GM18526 (cell line): ENCODE results near the gene LRP1-AS.

Experiments used
- POLR2A ChIP-seq: IDR thresholded peaks from 3 replicates; pipeline ENCODE4 v1.6.1; 2011; ENCODE audit not compliant: insufficient read length; ENCODE audit errors: extremely low read depth

LRP1-AS gene

GRCh38 chr12:57170927-57171326 lies 23.5 kb upstream of the LRP1-AS start:
- TF ChIP-seq POLR2A: no peak

GRCh38 chr12:57170408-57170807 lies 23.0 kb upstream of the LRP1-AS start:
- TF ChIP-seq POLR2A: no peak

GRCh38 chr12:57169969-57170368 lies 22.6 kb upstream of the LRP1-AS start:
- TF ChIP-seq POLR2A: no peak

- TF ChIP-seq POLR2A: no peak
Observed at GRCh38 chr12:57169046-57169795, 21.8 kb upstream of the LRP1-AS start.

- no peak for TF ChIP-seq POLR2A
Observed at GRCh38 chr12:57168058-57168457, 20.6 kb upstream of the LRP1-AS start.

- TF ChIP-seq POLR2A: no peak
Observed at GRCh38 chr12:57166971-57167371, 19.6 kb upstream of the LRP1-AS start.

- no peak for TF ChIP-seq POLR2A
Observed at GRCh38 chr12:57165741-57166140, 18.3 kb upstream of the LRP1-AS start.

GRCh38 chr12:57164966-57165625 lies 17.7 kb upstream of the LRP1-AS start:
- TF ChIP-seq POLR2A: no peak

GRCh38 chr12:57164454-57164853 lies 17.0 kb upstream of the LRP1-AS start:
- no peak for TF ChIP-seq POLR2A

- no peak for TF ChIP-seq POLR2A
Observed at GRCh38 chr12:57162553-57163125, 15.2 kb upstream of the LRP1-AS start.

- no peak for TF ChIP-seq POLR2A
Observed at GRCh38 chr12:57161491-57161890, 14.1 kb upstream of the LRP1-AS start.

- no peak for TF ChIP-seq POLR2A
Observed at GRCh38 chr12:57160741-57161140, 13.3 kb upstream of the LRP1-AS start.

GRCh38 chr12:57160040-57160439 lies 12.6 kb upstream of the LRP1-AS start:
- no peak for TF ChIP-seq POLR2A

GRCh38 chr12:57159311-57159710 lies 11.9 kb upstream of the LRP1-AS start:
- no peak for TF ChIP-seq POLR2A

- TF ChIP-seq POLR2A: no peak
Observed at GRCh38 chr12:57158665-57159064, 11.2 kb upstream of the LRP1-AS start.

- no peak for TF ChIP-seq POLR2A
Observed at GRCh38 chr12:57158186-57158585, 10.8 kb upstream of the LRP1-AS start.
